GM21717 (cell line): ENCODE results near the gene EGFR.

ENCODE experiments used
- ATAC-seq: cut with Tn5 transposase; IDR thresholded peaks from one replicate; pipeline ENCODE4 v1.9.1; 2021; ENCODE audit warnings: mild to moderate bottlenecking, moderate library complexity; ENCODE audit not compliant: unreplicated experiment

The EGFR gene

DNA sequence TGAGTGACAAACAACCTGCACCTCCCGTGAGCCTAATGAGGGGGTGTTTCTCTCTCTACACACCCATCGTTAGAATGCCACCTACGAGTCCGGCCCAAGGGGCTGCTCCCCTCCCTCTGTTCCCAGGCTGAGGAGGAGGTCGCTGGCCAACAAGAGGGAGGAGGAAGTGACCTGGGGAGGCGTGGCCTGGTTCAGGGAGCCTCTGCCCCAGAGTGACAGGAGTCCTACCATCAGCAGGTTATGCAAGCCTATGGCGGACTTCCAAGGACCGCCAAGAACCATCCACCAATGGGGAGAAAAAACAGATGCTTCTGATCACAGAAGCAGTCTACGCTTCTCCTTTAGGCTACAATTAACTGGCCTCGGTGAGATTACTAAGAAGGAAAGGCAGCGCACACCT lies 12.3 kb upstream of the EGFR start:
- no peak for ATAC-seq

DNA sequence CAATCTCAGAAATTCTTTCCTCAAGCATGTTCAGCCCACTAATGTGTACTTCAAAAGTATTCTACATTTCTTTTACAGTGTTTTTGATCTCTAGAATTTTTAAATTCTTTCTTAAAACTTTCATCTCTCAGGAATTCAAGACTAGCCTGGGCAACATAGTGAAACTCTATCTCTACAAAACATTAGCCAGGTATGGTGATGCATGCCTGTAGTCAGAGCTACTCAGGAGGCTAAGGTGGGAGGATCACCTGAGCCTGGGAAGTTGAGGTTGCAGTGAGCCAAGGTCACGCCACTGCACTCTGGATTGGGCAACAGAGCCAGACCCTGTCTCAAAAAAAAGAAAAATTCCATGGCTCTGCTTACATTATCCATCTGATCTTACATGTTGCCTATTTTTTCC lies 5.0 kb upstream of the EGFR start:
- ATAC-seq = no peak

DNA sequence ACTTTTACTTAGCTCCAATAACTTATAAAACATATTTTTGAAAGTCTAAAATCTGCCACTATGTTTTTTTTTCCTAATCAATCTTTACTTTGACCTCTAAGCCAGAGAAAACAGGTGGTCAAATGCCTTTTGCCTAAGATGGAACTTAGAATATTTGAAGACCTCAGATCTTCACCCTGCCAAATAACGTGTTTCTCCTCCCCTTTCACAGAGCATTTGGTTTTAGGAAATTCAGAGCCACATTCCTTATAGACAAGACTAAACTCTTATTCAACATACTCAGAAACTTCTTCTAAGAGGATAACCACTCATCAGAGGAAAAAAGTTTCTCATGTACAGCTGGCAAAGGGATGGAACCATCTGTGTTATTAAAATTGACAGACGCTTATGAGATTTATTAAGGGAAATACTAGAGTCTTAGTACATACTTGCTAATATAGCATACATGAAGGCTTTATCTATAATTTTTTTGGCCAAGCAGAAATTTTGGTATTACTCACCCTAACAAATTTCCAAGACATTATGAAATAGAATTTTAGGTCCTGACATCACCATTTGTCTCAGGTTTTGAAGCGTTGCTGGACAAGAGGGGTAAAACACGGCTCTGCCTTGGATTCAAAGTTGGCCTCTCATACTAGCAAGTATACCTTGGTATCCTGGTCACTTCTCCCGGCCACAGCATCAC lies 2.6 kb upstream of the EGFR start:
- ATAC-seq = no peak

DNA sequence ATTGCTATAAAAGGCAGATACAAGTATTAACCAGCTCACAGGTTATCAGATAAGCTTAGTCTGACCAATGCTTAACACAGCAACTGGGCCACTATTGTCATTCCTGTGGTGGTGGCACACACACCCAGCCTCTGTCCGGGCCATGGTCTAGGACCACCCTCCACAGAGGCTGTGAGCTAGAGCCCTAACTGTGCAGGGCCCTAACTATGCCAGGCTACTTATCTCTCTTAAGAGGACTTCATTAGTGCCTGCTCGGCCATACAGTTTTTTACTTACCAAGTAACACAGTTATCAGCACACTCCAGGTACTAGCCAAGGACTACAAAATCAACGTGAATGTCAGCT lies 2.1 kb upstream of the EGFR start:
- no peak for ATAC-seq

DNA sequence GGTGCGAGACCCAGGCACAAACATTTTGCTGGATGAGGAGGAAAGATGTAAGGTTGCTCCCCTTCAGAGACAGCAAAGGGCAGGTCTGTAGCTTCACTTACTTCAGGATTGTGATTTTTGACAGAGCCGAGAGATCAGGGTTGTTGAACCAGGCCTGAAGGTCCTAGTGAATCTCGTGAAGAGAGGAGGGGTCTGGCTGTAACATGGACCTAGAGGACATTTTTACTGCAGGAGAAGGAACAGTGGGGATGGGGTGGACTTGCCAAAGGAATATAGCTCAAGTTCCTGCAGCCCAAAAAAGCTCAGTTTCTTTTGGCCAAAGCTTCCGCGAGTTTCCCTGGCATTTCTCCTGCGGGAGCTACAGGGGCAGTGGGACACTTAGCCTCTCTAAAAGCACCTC lies 976 bp upstream of the EGFR start:
- ATAC-seq = no peak

DNA sequence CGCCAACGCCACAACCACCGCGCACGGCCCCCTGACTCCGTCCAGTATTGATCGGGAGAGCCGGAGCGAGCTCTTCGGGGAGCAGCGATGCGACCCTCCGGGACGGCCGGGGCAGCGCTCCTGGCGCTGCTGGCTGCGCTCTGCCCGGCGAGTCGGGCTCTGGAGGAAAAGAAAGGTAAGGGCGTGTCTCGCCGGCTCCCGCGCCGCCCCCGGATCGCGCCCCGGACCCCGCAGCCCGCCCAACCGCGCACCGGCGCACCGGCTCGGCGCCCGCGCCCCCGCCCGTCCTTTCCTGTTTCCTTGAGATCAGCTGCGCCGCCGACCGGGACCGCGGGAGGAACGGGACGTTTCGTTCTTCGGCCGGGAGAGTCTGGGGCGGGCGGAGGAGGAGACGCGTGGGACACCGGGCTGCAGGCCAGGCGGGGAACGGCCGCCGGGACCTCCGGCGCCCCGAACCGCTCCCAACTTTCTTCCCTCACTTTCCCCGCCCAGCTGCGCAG lies 424 bp downstream of the EGFR start:
- ATAC-seq = no peak

DNA sequence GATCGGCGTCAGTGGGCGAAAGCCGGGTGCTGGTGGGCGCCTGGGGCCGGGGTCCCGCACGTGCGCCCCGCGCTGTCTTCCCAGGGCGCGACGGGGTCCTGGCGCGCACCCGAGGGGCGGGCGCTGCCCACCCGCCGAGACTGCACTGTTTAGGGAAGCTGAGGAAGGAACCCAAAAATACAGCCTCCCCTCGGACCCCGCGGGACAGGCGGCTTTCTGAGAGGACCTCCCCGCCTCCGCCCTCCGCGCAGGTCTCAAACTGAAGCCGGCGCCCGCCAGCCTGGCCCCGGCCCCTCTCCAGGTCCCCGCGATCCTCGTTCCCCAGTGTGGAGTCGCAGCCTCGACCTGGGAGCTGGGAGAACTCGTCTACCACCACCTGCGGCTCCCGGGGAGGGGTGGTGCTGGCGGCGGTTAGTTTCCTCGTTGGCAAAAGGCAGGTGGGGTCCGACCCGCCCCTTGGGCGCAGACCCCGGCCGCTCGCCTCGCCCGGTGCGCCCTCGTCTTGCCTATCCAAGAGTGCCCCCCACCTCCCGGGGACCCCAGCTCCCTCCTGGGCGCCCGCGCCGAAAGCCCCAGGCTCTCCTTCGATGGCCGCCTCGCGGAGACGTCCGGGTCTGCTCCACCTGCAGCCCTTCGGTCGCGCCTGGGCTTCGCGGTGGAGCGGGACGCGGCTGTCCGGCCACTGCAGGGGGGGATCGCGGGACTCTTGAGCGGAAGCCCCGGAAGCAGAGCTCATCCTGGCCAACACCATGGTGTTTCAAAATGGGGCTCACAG lies 1.1 kb downstream of the EGFR start:
- ATAC-seq = no peak

DNA sequence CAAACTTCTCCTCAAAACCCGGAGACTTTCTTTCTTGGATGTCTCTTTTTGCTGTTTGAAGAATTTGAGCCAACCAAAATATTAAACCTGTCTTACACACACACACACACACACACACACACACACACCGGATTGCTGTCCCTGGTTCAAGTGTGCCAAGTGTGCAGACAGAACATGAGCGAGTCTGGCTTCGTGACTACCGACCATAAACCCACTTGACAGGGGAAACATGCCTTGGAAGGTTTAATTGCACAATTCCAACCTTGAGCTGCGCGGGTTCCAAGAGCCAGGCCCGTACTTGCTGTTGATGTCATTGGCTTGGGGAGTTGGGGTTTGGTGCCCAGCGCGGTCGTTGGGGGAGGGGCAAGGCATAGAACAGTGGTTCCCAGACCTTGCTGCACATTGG lies 1.7 kb downstream of the EGFR start:
- ATAC-seq = no peak

DNA sequence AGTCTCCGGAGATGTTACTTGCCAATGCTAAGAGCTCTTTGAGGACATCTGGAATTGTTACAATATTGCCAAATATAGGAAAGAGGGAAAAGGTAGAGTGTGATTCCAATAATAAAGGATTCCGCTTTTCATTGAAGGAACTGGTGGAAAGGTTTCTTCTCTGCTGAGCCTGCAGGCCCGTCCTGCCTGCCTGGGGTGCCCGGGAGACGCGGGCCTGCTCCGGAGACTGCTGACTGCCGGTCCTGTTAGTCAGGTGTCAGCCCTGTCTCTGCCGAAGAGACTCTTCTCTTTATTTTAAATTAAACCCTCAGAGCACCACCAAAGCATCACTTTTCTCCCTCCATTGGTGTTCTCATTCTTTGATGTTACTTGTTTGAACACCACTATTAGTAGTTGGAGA lies 2.2 kb downstream of the EGFR start:
- no peak for ATAC-seq

DNA sequence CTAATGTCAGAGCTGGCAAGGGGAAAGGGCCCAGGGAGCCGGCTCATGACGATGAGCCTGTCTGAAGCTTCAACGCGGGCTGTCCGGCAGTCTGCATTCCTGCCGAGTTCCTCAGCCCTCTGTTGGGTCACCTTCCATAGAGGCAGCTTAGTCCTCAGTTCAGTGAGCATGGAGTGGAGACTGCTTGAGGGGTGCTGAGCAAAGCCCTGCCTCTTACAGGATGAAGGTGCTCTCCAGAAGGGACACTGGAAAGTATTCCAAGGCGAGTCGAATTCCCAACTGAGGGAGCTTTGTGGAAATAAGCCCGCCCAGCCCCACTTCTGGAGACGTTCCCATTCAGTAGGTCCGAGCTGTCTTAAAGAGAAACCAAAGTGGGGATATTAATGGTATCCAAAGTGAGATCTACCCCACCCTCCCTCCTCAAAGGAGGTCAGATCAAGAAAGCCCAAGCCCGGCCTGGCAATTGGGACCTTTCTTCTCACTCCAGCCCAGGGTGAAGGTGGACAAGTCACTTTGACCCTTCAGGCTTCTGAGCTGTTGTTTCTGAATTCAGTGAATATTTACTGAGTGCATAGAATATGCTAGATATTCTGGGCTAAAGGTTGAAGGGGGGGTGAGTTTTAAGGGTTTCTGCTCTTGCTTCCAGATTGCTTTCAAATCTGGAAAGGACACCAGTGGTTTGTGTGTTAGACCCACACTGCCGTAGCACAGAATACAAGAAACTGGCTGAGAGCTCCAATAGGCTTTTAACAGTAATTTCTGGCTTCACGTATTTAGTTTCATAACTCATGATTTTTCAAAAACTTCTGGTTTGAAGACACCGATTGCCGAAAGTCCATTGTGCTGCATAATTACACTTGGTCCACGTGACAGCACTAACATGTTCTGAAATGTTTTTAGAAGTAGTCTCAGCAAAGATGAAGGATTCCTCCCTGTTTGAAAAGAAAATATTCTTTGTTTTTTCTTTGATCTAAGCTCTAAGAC lies 3.5 kb downstream of the EGFR start:
- no peak for ATAC-seq

DNA sequence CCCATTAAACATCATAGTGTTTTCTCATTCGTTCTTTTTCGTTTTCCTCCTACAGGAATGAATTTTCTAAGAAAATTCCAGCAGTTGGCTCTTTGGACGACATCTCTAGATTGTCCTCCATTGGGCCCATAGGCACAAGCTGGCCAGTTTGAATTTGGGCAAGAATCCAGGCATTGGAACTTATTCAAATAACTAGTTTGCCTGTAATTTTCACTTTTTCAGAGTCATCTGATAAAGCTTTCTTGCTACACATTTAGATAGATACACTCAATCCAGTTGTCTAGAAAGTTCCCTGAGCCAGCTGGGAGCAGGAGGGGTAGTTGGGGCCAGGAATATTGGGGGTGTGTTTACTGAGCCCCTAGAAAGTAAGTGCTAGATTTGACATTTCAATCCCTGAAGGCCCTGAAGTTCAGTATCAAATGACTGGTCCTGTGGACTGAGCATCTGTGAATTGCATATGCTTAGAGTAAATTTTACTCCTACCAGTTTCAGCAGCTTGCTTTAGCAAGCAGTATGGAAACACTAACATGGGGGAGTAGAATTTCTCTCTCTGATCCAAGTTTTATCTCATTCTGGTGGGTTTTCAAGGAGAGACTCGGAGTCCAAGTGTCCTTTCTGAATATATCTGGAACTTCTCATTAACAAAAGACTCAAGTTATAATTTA lies 5.2 kb downstream of the EGFR start:
- no peak for ATAC-seq

DNA sequence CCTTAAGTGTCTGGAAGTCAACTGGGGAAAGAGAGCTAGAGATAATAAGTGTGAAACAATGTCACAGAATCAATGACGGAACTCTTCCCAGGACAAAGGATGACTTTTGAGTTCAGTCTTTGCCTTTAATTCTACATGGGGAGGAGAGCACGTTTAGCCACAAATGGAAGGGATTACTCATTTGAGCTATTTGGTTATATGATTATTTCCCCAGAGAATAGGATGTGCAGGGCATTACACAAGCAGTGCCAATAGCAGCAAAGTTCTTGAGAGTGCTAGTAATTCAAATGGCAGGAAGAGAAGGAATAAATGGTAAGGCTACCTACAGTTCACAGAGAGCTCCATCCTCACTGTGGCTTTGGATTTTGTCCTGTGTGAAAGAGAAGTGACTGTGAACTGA lies 6.0 kb downstream of the EGFR start:
- no peak for ATAC-seq

DNA sequence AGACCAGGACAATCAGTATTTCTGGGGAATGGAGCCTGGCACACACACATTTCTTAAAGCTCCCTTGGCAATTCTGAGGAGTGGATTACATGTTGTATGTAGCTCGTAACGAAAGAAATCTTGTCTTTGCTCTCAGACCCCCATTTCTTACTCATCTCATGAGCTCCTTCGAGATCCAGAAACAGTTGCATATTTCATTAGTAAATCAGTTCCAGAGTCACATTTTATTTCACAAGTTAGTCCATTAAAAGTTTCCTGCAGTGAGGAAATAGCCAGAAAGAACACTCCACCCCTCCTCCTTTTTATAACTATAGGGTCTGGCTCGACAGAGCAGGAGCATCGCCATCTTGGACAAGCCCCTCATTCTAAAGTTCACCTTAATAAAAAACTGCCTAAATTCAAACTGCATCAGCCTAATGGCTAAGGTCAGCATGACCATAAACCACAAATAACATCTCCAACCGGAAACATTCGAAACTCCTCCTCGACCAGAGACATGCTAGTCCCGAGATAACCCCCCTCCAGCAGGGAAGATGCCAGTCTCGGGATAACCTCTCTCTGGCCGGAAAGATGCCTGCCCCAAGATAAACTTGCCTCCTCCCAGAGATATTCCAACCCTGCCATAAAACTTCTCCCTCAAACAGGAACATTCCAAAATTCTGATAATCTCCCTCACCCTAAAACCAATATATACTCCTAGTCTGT lies 7.4 kb downstream of the EGFR start:
- ATAC-seq = no peak

DNA sequence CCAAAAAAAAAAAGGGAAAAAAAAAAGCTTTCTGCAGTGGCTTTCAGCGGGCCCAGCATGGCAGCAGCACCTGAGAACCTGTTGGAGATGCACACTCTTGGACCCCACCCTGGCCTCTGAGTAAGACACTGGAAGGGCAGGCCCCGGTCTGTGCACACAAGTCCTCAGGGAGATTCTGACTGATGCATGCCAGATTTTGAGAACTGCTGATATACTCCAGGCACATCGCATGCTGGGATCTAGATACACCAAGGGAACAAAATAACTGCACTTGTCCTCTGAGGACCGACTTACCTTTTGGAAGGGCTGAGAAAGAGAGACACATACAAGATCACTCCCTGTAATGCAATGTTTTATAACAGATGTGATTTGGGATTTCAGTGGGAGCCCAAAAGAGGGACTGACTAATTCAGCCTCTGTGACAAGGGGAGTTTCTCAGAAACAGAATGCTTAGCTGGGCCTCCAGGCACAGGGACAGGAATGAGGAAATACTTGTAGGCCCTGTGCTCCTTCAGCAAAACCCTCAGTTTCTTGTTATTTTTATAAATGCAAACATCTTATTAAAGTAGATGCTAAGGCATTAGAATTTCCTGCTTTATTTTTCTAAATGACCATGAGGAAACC lies 8.2 kb downstream of the EGFR start:
- ATAC-seq = no peak

DNA sequence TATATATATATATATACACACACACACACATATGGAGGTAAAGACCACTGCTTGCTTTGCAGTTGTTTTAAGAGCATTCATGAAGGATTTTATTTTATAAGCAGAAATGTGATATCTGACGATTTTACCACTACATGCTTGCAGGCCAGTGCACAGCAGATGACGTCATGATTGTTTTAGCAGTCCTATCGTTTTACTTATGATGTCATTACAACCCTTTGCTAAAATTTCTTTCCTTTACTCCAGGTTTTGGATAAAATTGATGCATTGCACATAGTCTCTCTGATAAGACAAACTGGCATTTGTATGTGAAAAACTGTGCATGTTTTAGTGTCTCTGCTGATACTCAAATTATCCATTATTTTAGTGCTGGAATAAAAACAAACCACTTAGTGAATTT lies 9.2 kb downstream of the EGFR start:
- no peak for ATAC-seq

DNA sequence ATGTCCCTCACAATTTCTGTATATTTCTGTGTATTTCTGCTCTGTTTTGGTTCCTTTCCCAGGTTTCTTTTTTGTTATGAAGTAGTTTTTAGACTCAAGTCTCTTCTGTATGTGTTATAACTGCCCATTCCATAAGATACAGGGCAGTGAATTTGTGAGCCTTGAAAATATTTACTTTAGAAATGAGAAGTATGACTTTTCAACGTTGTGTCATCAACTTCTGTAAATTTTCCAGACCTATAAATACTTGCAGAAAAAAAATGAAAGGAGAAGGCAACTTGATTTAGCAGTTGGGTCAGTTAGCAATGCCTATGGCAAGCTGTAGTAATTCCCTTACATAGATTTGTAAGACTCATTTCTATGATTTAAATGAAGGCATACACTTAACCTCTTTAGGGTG lies 11.5 kb downstream of the EGFR start:
- no peak for ATAC-seq

DNA sequence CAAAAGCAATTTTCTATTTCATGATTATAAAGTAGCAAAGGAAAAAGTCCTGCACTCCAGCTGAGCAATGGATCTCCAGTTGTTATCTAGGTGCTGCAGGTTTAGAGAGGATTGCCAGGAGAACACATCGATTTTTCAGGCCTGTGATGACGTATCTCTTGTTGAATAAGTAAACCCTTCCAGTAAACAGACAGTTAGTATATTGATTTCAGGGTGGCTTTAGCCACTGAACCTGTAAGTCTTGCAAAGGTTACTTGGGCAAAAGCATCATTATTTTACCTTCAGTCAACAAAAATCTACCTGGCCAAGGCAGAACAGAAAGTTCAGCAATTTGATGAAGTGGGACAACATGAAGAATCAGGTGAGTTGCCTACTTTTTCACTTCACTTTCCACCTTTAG lies 12.3 kb downstream of the EGFR start:
- ATAC-seq = no peak

DNA sequence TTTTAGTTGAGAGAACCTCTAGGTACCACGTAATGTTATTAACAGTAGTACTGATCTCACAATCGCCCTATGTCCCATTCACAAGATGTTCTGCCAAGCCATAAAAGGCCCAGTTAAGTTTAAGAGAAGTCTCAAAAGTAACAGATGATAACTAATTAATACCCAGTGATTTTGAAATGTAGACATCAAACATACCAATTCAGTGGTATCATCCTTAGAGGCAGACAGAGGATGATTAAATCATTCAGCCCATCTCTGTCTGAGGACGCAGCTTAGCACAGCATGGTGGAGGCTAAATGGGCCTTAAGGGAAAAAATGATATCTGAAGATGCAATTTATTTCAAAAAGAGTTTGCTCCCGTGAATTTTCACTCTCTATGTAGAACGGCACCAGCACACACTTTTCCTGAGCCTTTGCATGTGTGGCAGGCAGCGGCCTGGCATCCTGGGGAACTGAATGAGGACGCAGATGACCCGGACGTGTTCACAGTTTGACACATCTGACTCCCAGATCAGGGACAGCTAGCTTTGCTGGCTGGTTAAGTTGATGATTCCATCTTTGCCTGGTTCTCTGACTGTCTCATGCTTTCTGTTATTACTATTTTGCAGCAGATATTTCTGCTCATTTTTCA lies 13.4 kb downstream of the EGFR start:
- no peak for ATAC-seq

DNA sequence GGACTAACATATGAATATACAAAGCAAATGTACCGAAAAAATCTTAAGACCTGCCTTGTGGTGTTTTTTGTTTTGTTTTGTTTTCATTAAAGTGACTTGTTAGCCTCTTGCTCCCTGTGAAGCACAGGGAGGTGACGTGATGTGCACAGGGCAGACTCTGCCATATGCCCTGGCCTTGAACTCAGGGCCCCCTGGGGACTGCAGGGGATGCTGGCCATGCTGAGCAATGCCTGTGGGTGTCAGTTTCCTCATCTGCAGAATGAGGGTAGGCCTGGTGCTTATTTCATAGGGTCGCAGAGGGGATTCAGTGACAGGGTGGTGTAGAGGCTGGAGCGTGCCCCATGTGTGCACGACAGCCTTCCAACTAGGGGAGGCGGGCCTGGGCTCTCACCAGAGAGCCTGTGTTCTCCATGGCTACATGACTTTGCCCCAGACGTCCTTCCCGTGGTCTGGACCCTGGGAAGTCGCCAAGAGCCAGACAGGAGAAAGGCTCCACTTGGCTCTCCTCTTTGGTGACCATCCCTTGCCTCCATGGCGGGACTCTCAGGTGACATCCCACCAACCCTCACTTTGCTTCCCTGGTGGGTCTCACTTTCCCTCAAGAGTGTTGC lies 14.5 kb downstream of the EGFR start:
- ATAC-seq = no peak
